Breast epithelium (tissue), 4 donors: ENCODE data around the gene LY6G6D. TPM values are rescaled to one million over a fixed set of nuclear protein-coding genes. Genes with fewer than 3 reads are reported as not detected.

Source experiments
- DNase-seq, 2 donors: peaks; one replicate each; pipeline ENCODE4 v3.0.0-alpha.2; 2019; ENCODE audit warnings: low spot score in 2 of 2
- H3K27ac ChIP-seq, 2 donors: fragments of 200-600 bp; sonication (generic) in 1 of 2; one replicate each; pipeline ENCODE4 v1.5.1; 2016 to 2019; ENCODE audit warnings: mild to moderate bottlenecking in 1 of 2
- H3K27me3 ChIP-seq, 2 donors: fragments of 200-600 bp; sonication (generic) in 1 of 2; one replicate each; pipeline versions ENCODE4 v1.5.1 to v1.6.0; 2017 to 2019; ENCODE audit warnings: control low read depth in 1 of 2, mild to moderate bottlenecking in 1 of 2
- H3K36me3 ChIP-seq: fragments of 200-600 bp; one replicate; pipeline ENCODE4 v1.5.1; 2019
- H3K4me1 ChIP-seq, 2 donors: fragments of 200-600 bp; sonication (generic); one replicate each; pipeline ENCODE4 v1.5.1; 2016 to 2019; ENCODE audit warnings: control low read depth in 1 of 2
- H3K4me3 ChIP-seq, 3 donors: fragments of 200-600 bp; sonication (generic); 1 replicate in 2 of 3; 2 replicates in 1 of 3; pipeline ENCODE4 v1.5.1; 2016 to 2019; ENCODE audit warnings: mild to moderate bottlenecking in 3 of 3, moderate library complexity in 2 of 3
- H3K9me3 ChIP-seq, 2 donors: fragments of 200-600 bp; sonication (generic) in 1 of 2; one replicate each; pipeline ENCODE4 v1.5.1; 2016 to 2019; ENCODE audit warnings: control low read depth in 1 of 2
- POLR2A ChIP-seq: fragments of 450-650 bp; IDR thresholded peaks from one replicate; pipeline ENCODE4 v1.6.1; 2016; ENCODE audit warnings: antibody characterized with exemption, mild to moderate bottlenecking, moderate library complexity
- POLR2AphosphoS5 ChIP-seq, 3 donors: sonication (generic); formaldehyde crosslinking; IDR thresholded peaks; one replicate each; pipeline ENCODE4 v1.6.1; 2017; ENCODE audit warnings: antibody characterized with exemption in 3 of 3
- intact Hi-C: fragments of 100-400 bp; cut with DNase I; formaldehyde crosslinking; loops from one replicate; pipeline ENCODE4 v1.15.1; 2023; ENCODE audit warnings: low total_unique reads
- total RNA-seq, 3 donors: library from RNA; depleted of rRNA; stranded (reverse); fragments of >200 nt; gene quantifications; one replicate each; pipeline ENCODE4 v1.1.0, GENCODE V29; 2016
- TF ChIP-seq, protein P1 (sequence below), 3 donors: fragments of 450-650 bp; IDR thresholded peaks; one replicate each; pipeline ENCODE4 v1.5.1; 2016 to 2017; ENCODE audit warnings: antibody characterized with exemption in 3 of 3, mild to moderate bottlenecking in 3 of 3, moderate library complexity in 3 of 3

LY6G6D gene
- total RNA-seq, 3 donors from 2014 or later, result not detected

DNA sequence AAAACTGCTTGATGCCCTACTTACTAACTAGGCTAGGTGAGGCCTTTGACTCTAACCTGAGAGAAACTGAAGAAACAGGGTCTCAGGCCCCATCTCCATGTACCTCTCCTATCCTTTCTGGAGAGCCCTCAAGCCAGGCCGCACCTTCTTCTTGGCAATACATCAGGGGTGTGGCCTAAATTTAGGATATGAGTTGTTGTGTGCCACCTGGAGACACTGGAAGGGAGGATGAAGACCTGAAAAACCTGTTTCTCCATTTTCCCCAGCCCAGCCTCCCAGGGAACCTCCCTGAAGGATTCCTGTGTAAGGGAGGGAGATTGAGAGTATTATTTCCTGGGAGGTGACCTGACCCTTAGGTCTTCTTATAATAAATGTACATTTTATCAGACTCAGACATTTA lies 3.1 kb downstream of the LY6G6D start:
- Histone ChIP-seq H3K36me3 (no peaks in the 10 kb centered on the region), H3K4me3 (no peak overlapping the region), H3K27me3 (no peaks in the 10 kb centered on the region), H3K27ac (peak overlapping the region; percentile 87 to 88), H3K4me1 (peaks cover 3 to 6% of the 10 kb centered on the region in 2 donors), H3K9me3 (no peaks in the 10 kb centered on the region)
- DNase-seq, result peak; percentile 75 to 85
- TF ChIP-seq, protein P1, sequence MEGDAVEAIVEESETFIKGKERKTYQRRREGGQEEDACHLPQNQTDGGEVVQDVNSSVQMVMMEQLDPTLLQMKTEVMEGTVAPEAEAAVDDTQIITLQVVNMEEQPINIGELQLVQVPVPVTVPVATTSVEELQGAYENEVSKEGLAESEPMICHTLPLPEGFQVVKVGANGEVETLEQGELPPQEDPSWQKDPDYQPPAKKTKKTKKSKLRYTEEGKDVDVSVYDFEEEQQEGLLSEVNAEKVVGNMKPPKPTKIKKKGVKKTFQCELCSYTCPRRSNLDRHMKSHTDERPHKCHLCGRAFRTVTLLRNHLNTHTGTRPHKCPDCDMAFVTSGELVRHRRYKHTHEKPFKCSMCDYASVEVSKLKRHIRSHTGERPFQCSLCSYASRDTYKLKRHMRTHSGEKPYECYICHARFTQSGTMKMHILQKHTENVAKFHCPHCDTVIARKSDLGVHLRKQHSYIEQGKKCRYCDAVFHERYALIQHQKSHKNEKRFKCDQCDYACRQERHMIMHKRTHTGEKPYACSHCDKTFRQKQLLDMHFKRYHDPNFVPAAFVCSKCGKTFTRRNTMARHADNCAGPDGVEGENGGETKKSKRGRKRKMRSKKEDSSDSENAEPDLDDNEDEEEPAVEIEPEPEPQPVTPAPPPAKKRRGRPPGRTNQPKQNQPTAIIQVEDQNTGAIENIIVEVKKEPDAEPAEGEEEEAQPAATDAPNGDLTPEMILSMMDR (IDR thresholded peaks at IDR 0.05), result no peak
- TF ChIP-seq POLR2AphosphoS5 (IDR thresholded peaks at IDR 0.05) (peak in 2 of 3 donors; percentile 27 to 32), POLR2A (no peak)
- intact Hi-C loops, result loop anchor here (1.0 kb wide), 1 partner anchor 16 kb away; no protein-coding TSS in a partner anchor

DNA sequence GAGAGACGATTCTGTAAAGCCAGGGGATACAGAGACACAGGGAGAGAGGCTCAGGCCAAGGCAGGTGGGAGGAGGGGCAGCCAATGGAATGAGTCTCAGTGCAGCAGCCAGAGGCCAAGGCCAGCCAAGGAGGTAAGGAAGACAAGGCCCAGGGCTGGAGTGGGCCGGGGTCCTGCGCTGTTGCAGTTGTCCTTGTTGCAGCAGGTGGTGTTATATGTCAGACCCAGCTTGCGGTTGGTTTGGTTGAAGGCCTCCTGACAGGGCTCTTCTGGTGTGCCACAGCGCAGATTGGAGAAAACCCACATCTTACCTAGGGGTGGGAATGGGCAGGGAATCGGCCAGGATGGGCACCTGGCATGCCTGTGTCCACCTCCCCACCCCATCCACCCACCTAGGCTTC lies 3.9 kb downstream of the LY6G6D start:
- Histone ChIP-seq H3K27me3 (no peaks in the 10 kb centered on the region), H3K4me3 (no peak overlapping the region), H3K9me3 (no peaks in the 10 kb centered on the region), H3K27ac (peak overlapping the region; percentile 87 to 88), H3K36me3 (no peaks in the 10 kb centered on the region), H3K4me1 (peaks cover 3 to 6% of the 10 kb centered on the region in 2 donors)
- DNase-seq, result no peak
- no peak for TF ChIP-seq POLR2AphosphoS5 (IDR thresholded peaks at IDR 0.05)
- TF ChIP-seq POLR2A, result no peak
- intact Hi-C loops, result no loop called here

DNA sequence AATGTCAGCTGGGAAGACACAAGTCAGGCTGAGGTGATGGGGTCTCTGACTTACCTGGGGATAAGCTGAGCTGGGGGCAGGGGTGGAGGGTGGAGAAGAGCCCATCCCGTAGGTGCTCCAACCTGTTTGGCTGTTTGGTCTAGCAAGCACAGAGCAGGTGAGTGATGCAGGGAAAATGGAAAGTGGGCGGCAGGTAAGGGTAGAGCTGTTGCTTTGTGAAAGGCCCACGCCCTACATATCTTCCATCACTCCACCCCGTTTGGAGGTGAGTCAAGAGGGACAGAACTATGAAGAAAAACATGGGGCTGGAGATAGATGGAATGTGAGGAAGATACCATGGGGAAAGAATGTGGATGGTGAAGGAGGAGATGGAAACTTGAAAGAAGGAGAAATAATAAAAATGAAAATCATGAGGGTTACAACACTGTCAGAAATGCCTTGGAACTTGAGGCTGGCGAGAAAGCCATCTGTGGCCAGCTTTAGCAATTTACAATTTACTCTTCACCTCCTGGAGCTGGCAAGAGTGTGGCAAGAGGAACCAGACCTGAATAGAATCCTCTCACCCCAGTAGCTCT lies 5.1 kb downstream of the LY6G6D start:
- intact Hi-C loops, result no loop called here
- Histone ChIP-seq H3K27me3 (no peaks in the 10 kb centered on the region), H3K4me1 (peaks cover 3 to 6% of the 10 kb centered on the region in 2 donors), H3K27ac (peak overlapping the region; percentile 25 to 45), H3K36me3 (no peaks in the 10 kb centered on the region), H3K4me3 (no peak overlapping the region), H3K9me3 (no peaks in the 10 kb centered on the region)
- TF ChIP-seq POLR2AphosphoS5 (IDR thresholded peaks at IDR 0.05) (no peak), POLR2A (no peak)
- TF ChIP-seq, protein P1 (IDR thresholded peaks at IDR 0.05), result no peak
- no peak for DNase-seq

DNA sequence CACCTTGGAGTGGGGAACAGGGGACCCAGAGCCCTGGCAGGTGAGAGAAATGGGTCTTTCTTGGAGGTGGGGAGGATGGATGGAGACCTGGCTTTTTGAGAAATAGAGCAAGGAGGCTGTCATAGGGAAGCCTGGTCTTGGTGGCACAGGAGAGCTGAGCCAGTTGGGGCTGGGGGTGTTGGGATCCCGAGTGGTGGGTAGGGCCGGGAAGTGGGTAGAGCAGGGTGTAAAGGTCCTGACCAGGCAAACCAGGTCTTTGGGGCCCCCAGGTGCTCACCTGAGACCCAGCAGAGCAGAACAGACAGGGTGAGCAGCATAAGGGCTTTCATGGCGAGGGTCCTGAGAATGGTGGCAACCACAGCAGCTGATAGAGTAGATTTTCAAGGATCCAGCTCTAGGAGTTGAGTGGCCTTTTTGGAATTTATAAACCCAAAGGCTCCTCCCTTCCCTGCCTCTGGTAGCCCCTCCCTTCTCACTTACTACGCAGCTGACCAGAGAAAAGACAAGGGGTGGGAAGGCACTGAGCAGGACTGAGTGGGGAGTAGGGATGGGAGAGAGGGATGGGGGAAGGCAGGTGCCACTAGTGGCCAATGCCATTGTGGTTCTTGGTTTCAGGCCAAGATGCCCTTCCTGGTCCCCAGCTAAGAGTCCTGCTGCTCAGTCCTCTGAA lies 6.3 kb downstream of the LY6G6D start, which contains the start of gene LY6G6C:
LY6G6C (minus strand) TSS at position 396 of the 670 bp plus-strand sequence; CDS start at position 329, 67 bp downstream.
- no peak for DNase-seq
- Histone ChIP-seq H3K27ac (peak within 1 kb of the TSS in 1 of 2 donors; percentile 45), H3K27me3 (no peaks in the 10 kb centered on the region), H3K9me3 (no peaks in the 10 kb centered on the region), H3K36me3 (no peaks in the 10 kb centered on the region), H3K4me1 (peaks cover 3 to 6% of the 10 kb centered on the region in 2 donors), H3K4me3 (no peak within 1 kb of the TSS)
- TF ChIP-seq POLR2A, result no peak
- TF ChIP-seq POLR2AphosphoS5 (IDR thresholded peaks at IDR 0.05), result no peak
- TF ChIP-seq, protein P1 (IDR thresholded peaks at IDR 0.05), result no peak
- intact Hi-C loops, result no loop called here

DNA sequence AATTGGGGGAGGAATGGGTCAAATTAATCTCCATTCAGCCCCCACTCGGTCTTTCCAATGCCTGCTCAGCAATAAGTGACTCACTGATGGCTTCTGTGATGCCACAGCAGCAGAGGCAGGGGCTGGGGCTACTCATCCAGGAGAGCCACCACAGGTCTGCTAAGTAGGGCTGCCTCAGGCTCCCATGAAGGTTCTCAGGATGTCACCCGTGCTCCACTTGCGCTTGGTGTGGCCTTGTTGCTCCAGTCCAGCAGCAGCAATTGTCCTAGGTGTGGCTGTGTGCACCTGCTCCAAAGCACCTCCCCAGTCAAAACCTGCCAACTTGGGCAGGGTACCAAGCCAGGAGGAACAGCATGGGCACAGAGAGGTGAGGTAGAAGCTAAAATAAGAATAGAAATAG lies 7.0 kb downstream of the LY6G6D start:
- Histone ChIP-seq H3K4me3 (no peak overlapping the region), H3K4me1 (peaks cover 3 to 6% of the 10 kb centered on the region in 2 donors), H3K9me3 (no peaks in the 10 kb centered on the region), H3K27ac (no peak overlapping the region), H3K36me3 (peaks cover 4% of the 10 kb centered on the region), H3K27me3 (no peaks in the 10 kb centered on the region)
- intact Hi-C loops, result no loop called here
- no peak for DNase-seq
- TF ChIP-seq, protein P1 (IDR thresholded peaks at IDR 0.05), result no peak
- TF ChIP-seq POLR2AphosphoS5 (IDR thresholded peaks at IDR 0.05) (no peak), POLR2A (no peak)
